Measurements from ENCODE around the gene PCNT.

PCNT gene

GRCh38 chr21:46493828-46494227, 169.9 kb downstream of the PCNT start:
- H3K27me3 ChIP-seq (ENCODE audit: control insufficient read depth, insufficient read depth, low read length): no peaks in the 10 kb centered on the region
- no peaks in the 10 kb centered on the region for H3K9me3 ChIP-seq (ENCODE audit: control insufficient read depth, insufficient read depth, low read length)
- WGBS (ENCODE audit: insufficient coverage, insufficient read length): no CpG with 5 or more reads among the region's 6 CpGs
- 0 out of 2 replicates have a peak, but pooled peaks cover 1% of the 10 kb centered on the region for H3K4me1 ChIP-seq (ENCODE audit: control insufficient read depth, insufficient read depth, low read length)
- peaks cover 7% of the 10 kb centered on the region; the same call in 1 of the 2 replicates for H3K36me3 ChIP-seq (ENCODE audit: control insufficient read depth, insufficient read depth, low read length)
- H3K4me3 ChIP-seq (ENCODE audit: low read length): no peak overlapping the region
- no peak for DNase-seq (ENCODE audit: low read depth, low spot score)
- no peak overlapping the region for H3K27ac ChIP-seq (ENCODE audit: low read length)

Data from iPS DF 6.9 (cell line).